ENCODE data around the gene TMEM132D. TPM values are rescaled to one million over a fixed set of nuclear protein-coding genes. Genes with fewer than 3 reads are reported as not detected.

TMEM132D gene
- total and polyA plus RNA-seq, 2 donors (not counting 3 experiments of a cell fraction or from before 2014, with no cell fraction given): not detected

DNA sequence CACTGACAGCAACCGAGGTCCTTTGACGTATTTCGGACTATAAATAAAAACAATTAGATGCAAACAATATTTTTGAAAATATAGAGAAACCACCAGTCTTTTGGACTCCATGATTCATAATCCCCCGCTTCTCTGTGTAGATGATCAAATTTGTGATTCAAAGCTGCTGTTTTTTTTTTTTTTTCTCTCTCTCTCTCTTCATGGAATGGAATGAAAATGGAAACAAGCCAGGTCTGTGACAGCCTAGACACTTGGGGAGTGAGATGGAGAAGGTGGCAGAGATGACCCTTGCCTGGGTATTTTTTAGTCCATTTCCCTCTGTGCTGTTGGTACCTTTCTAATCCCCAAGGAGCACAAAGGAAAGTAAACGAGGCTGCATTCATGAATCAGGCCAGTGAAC is 802.0 kb downstream of the TMEM132D start:
- no peaks in the 10 kb centered on the region for H3K79me2 ChIP-seq (ENCODE audit: control insufficient read depth, insufficient read depth, low read length)
- H2AFZ ChIP-seq (ENCODE audit: low read depth, low read length): no peak overlapping the region
- CTCF ChIA-PET: no interaction called here
- H3K9me3 ChIP-seq (replicated peaks; ENCODE audit: control insufficient read depth, insufficient read depth, low read length): peaks cover 9% of the 10 kb centered on the region
- no peak for FAIRE-seq
- intact Hi-C loops (cut with micrococcal nuclease) (no loop called here), dilution Hi-C loops (cut with MboI; ENCODE audit: extremely low pct_ligation_motif_present, low sequenced_read_pairs) (no loop called here)
- no peak overlapping the region for H3K27ac ChIP-seq (ENCODE audit: insufficient read depth, low read depth, low read length)
- no peak overlapping the region for H3K9ac ChIP-seq (replicated peaks; ENCODE audit: extremely low read depth, insufficient read depth, low read length)
- POLR2A ChIA-PET: no interaction called here
- no peaks in the 10 kb centered on the region for H3K36me3 ChIP-seq (ENCODE audit: control insufficient read depth in 2 of 2, extremely low read depth in 1 of 2, insufficient read depth in 2 of 2, low read length in 2 of 2)
- H3K4me1 ChIP-seq (ENCODE audit: control insufficient read depth, extremely low read depth, insufficient read depth, low read length): no peaks in the 10 kb centered on the region
- no peak overlapping the region for H3K4me3 ChIP-seq (replicated peaks in 1 of 3; ENCODE audit: insufficient read depth in 1 of 3, low read depth in 1 of 3, low read length in 3 of 3)
- H3K27me3 ChIP-seq (ENCODE audit: control insufficient read depth in 2 of 2, insufficient read depth in 2 of 2, low read length in 2 of 2): no peaks in the 10 kb centered on the region
- H3K9me1 ChIP-seq (replicated peaks; ENCODE audit: control insufficient read depth, extremely low read depth, insufficient read depth, low read length): no peaks in the 10 kb centered on the region
- H3K4me2 ChIP-seq (ENCODE audit: insufficient read depth, low read length): no peak overlapping the region
- DNase-seq (ENCODE audit: low read depth, low spot score): no peak
- TF ChIP-seq MYC (IDR thresholded peaks at IDR 0.05; ENCODE audit: low read depth, low read length): no peak
- no peak for TF ChIP-seq EZH2 (IDR thresholded peaks at IDR 0.05; ENCODE audit: borderline replicate concordance, low read depth, low read length, severe bottlenecking)
- TF ChIP-seq, protein P1, sequence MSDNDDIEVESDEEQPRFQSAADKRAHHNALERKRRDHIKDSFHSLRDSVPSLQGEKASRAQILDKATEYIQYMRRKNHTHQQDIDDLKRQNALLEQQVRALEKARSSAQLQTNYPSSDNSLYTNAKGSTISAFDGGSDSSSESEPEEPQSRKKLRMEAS (IDR thresholded peaks at IDR 0.05; ENCODE audit: insufficient read depth, insufficient read length): no peak
- TF ChIP-seq GATA2 (IDR thresholded peaks at IDR 0.05; ENCODE audit: insufficient read depth, insufficient read length, low read depth, low read length): no peak
- no peak for TF ChIP-seq JUN (IDR thresholded peaks at IDR 0.05; ENCODE audit: borderline replicate concordance, insufficient read depth, insufficient read length, low read depth)
- TF ChIP-seq, protein P2, sequence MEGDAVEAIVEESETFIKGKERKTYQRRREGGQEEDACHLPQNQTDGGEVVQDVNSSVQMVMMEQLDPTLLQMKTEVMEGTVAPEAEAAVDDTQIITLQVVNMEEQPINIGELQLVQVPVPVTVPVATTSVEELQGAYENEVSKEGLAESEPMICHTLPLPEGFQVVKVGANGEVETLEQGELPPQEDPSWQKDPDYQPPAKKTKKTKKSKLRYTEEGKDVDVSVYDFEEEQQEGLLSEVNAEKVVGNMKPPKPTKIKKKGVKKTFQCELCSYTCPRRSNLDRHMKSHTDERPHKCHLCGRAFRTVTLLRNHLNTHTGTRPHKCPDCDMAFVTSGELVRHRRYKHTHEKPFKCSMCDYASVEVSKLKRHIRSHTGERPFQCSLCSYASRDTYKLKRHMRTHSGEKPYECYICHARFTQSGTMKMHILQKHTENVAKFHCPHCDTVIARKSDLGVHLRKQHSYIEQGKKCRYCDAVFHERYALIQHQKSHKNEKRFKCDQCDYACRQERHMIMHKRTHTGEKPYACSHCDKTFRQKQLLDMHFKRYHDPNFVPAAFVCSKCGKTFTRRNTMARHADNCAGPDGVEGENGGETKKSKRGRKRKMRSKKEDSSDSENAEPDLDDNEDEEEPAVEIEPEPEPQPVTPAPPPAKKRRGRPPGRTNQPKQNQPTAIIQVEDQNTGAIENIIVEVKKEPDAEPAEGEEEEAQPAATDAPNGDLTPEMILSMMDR (IDR thresholded peaks at IDR 0.05; ENCODE audit: extremely low read depth in 1 of 2, insufficient read depth in 1 of 2, low read depth in 1 of 2, low read length in 2 of 2): no peak
- no peak for TF ChIP-seq POLR2A (IDR thresholded peaks at IDR 0.05; ENCODE audit: low read depth, low read length)
- TF ChIP-seq FOS (IDR thresholded peaks at IDR 0.05; ENCODE audit: borderline replicate concordance, insufficient read depth, low read length): no peak
- no peak for TF ChIP-seq POLR2AphosphoS5 (IDR thresholded peaks at IDR 0.05; ENCODE audit: insufficient read depth, low read depth, low read length)
- BruUV-seq (replicated peaks): no TSS peak
- no peaks in the 10 kb centered on the region for H4K20me1 ChIP-seq (replicated peaks; ENCODE audit: control insufficient read depth, extremely low read depth, insufficient read depth, low read length)
